HCT116 (cell line): ENCODE results near the gene ADGRV1. TPM values are rescaled to one million over a fixed set of nuclear protein-coding genes. Genes with fewer than 3 reads are reported as not detected.

Experiments
- ATAC-seq: fragments of 200-7000 bp; cut with Tn5 transposase; 2 replicates; pipeline ENCODE4 v1.9.1; 2020; ENCODE audit warnings: mild to moderate bottlenecking, moderate library complexity
- BruUV-seq: library from RNA; stranded (reverse); fragments of 400-500 nt; replicated peaks from 2 replicates; lab custom pipeline; 2021; lab: Mats Ljungman, UMichigan
- CTCF ChIA-PET: fragments of 300-600 bp; sonication (Branson Sonifier 250); formaldehyde crosslinking; loops from one replicate; lab custom pipeline; 2021; ENCODE audit warnings: antibody characterized with exemption; lab: Charles Lee
- POLR2A ChIA-PET: fragments of 300-600, 350-600 bp; sonication (Branson Sonifier 250); formaldehyde crosslinking; loops from one replicate; lab custom pipeline; 2021; ENCODE audit warnings: antibody characterized with exemption; lab: Charles Lee
- RAD21 ChIA-PET, 2 experiments: fragments of 300-600 bp; sonication (Branson Sonifier 250); formaldehyde crosslinking; loops; one replicate each; lab custom pipeline; 2023; ENCODE audit warnings: low total read pairs in 2 of 2; ENCODE audit not compliant: uncharacterized antibody in 2 of 2, unreplicated experiment in 2 of 2, low non-redundant PET in 1 of 2; lab: Charles Lee
- DNase-seq: peaks from one replicate; pipeline ENCODE4 v3.0.0-alpha.2; 2010; ENCODE audit warnings: low read depth, low spot score
- H2AFZ ChIP-seq: fragments of 200-600 bp; shearing (Covaris generic), sonication (generic); 2 replicates; pipeline ENCODE4 v1.6.1; 2017; ENCODE audit warnings: low read depth, mixed run types, mixed read lengths, antibody characterized with exemption, low read length; ENCODE audit not compliant: poor library complexity, severe bottlenecking
- H3K27ac ChIP-seq: 2 replicates; pipeline ENCODE4 v1.5.1; 2012; ENCODE audit warnings: low read depth, low read length
- H3K27me3 ChIP-seq: fragments of 200-600 bp; sonication (generic); 2 replicates; pipeline ENCODE4 v1.6.1; 2016; ENCODE audit warnings: mixed run types, low read length, mixed read lengths; ENCODE audit not compliant: insufficient read depth
- H3K36me3 ChIP-seq, 2 experiments: fragments of 200-500 bp in 1 of 2; fragments of 200-600 bp in 1 of 2; sonication (Bioruptor generic) in 1 of 2; sonication (generic) in 1 of 2; 2 replicates each; pipeline versions ENCODE4 v1.5.1 to v1.6.1; 2014 to 2016; ENCODE audit warnings: low read length in 2 of 2, inconsistent platforms in 1 of 2, mixed read lengths in 1 of 2, mixed run types in 1 of 2; ENCODE audit not compliant: insufficient read depth in 2 of 2, control insufficient read depth in 1 of 2
- H3K4me1 ChIP-seq, 2 experiments: fragments of 200-600 bp in 1 of 2; sonication (generic) in 1 of 2; 2 replicates each; pipeline versions ENCODE4 v1.5.1 to v1.6.1; 2012 to 2017; ENCODE audit warnings: low read length in 2 of 2, inconsistent platforms in 1 of 2, mild to moderate bottlenecking in 1 of 2, mixed read lengths in 1 of 2, mixed run types in 1 of 2, moderate library complexity in 1 of 2; ENCODE audit not compliant: insufficient read depth in 2 of 2, control insufficient read depth in 1 of 2
- H3K4me2 ChIP-seq: fragments of 200-600 bp; sonication (generic); 2 replicates; pipeline ENCODE4 v1.6.1; 2017; ENCODE audit warnings: mixed run types, low read length, mixed read lengths
- H3K4me3 ChIP-seq, 2 experiments: fragments of 200-600 bp in 1 of 2; sonication (generic) in 1 of 2; replicated peaks in 1 of 2; 2 replicates each; pipeline ENCODE4 v1.5.1; 2011 to 2016; ENCODE audit warnings: low read length in 2 of 2, control low read depth in 1 of 2, low read depth in 1 of 2, mild to moderate bottlenecking in 1 of 2, mixed read lengths in 1 of 2, mixed run types in 1 of 2
- H3K79me2 ChIP-seq: fragments of 200-600 bp; sonication (generic); 2 replicates; pipeline ENCODE4 v1.6.1; 2017; ENCODE audit warnings: mild to moderate bottlenecking, mixed run types, low read length, moderate library complexity, mixed read lengths; ENCODE audit not compliant: insufficient read depth
- H3K9ac ChIP-seq: fragments of 200-600 bp; sonication (generic); 2 replicates; pipeline ENCODE4 v1.6.1; 2016; ENCODE audit warnings: low read length, mixed read lengths
- H3K9me2 ChIP-seq: fragments of 200-600 bp; sonication (generic), shearing (Covaris generic); 2 replicates; pipeline ENCODE4 v1.6.1; 2017; ENCODE audit warnings: mixed run types, mild to moderate bottlenecking, moderate library complexity; ENCODE audit not compliant: insufficient read depth
- H3K9me3 ChIP-seq, 2 experiments: fragments of 200-500 bp in 1 of 2; fragments of 200-600 bp in 1 of 2; sonication (Bioruptor generic) in 1 of 2; sonication (generic) in 1 of 2; 2 replicates each; pipeline ENCODE4 v1.6.1; 2014 to 2017; ENCODE audit warnings: low read length in 2 of 2, mixed read lengths in 2 of 2, inconsistent platforms in 1 of 2, low read depth in 1 of 2, mild to moderate bottlenecking in 1 of 2, mixed run types in 1 of 2, moderate library complexity in 1 of 2; ENCODE audit not compliant: control insufficient read depth in 1 of 2, insufficient read depth in 1 of 2
- H4K20me1 ChIP-seq: fragments of 200-600 bp; sonication (generic), shearing (Covaris generic); 2 replicates; pipeline ENCODE4 v1.6.1; 2017; ENCODE audit warnings: mixed run types, mild to moderate bottlenecking, moderate library complexity; ENCODE audit not compliant: insufficient read depth
- ATF3 ChIP-seq: IDR thresholded peaks from 2 replicates; pipeline ENCODE4 v1.6.1; 2012
- CBX3 ChIP-seq: IDR thresholded peaks from 2 replicates; pipeline ENCODE4 v1.6.1; 2012; ENCODE audit warnings: low read depth
- EZH2phosphoT487 ChIP-seq: fragments of 200-600 bp; IDR thresholded peaks from 2 replicates; pipeline ENCODE4 v1.6.1; 2018; ENCODE audit warnings: antibody characterized with exemption, borderline replicate concordance
- FOSL1 ChIP-seq: IDR thresholded peaks from 2 replicates; pipeline ENCODE4 v1.6.1; 2012; ENCODE audit warnings: low read depth
- JUND ChIP-seq: IDR thresholded peaks from 2 replicates; pipeline ENCODE4 v1.6.1; 2012
- POLR2A ChIP-seq: IDR thresholded peaks from 2 replicates; pipeline ENCODE4 v1.7.0; 2011; ENCODE audit warnings: borderline replicate concordance; ENCODE audit not compliant: insufficient read depth, insufficient read length; ENCODE audit errors: extremely low read depth
- POLR2AphosphoS5 ChIP-seq: IDR thresholded peaks from 2 replicates; pipeline ENCODE4 v1.6.1; 2011; ENCODE audit warnings: mild to moderate bottlenecking, low read depth, low read length, moderate library complexity
- RAD21 ChIP-seq: IDR thresholded peaks from 2 replicates; pipeline ENCODE4 v1.6.1; 2012; ENCODE audit warnings: low read depth, mild to moderate bottlenecking
- YY1 ChIP-seq: IDR thresholded peaks from 2 replicates; pipeline ENCODE4 v1.6.1; 2011; ENCODE audit warnings: low read length, low read depth, moderate library complexity, mild to moderate bottlenecking; ENCODE audit not compliant: insufficient replicate concordance; ENCODE audit errors: extremely low read depth
- ZNF274 ChIP-seq: fragments of 200-500 bp; sonication (Bioruptor generic); IDR thresholded peaks from 2 replicates; pipeline ENCODE4 v1.6.1; 2014; ENCODE audit warnings: mild to moderate bottlenecking, low read depth, low read length, inconsistent platforms
- intact Hi-C: fragments of 100-400 bp; cut with micrococcal nuclease; formaldehyde crosslinking; loops from 2 replicates; pipeline ENCODE4 v1.10.0; 2022
- total RNA-seq: library from RNA; stranded (reverse); gene quantifications from one replicate; pipeline ENCODE4 v1.2.1, GENCODE V29; 2021; ENCODE audit not compliant: unreplicated experiment
- TF ChIP-seq, protein P1 (sequence below), 3 experiments: fragments of 200-600 bp in 1 of 3; sonication (generic) in 1 of 3; IDR thresholded peaks in 2 of 3; conservative IDR thresholded peaks in 1 of 3; 2 replicates each; pipeline ENCODE4 v1.5.1; 2012 to 2017; ENCODE audit warnings: low read depth in 2 of 3, low read length in 2 of 3, antibody characterized with exemption in 1 of 3, borderline replicate concordance in 1 of 3, control low read depth in 1 of 3, mild to moderate bottlenecking in 1 of 3, mixed read lengths in 1 of 3, mixed run types in 1 of 3, moderate library complexity in 1 of 3; ENCODE audit not compliant: insufficient read depth in 1 of 3
- TF ChIP-seq, protein P2 (sequence below): IDR thresholded peaks from 2 replicates; pipeline ENCODE4 v1.6.1; 2012; ENCODE audit warnings: low read depth
- TF ChIP-seq, protein P3 (sequence below): IDR thresholded peaks from 2 replicates; pipeline ENCODE4 v1.6.1; 2012

Gene ADGRV1
- total RNA-seq, 1 experiment from 2014 or later = 6.0 TPM

DNA sequence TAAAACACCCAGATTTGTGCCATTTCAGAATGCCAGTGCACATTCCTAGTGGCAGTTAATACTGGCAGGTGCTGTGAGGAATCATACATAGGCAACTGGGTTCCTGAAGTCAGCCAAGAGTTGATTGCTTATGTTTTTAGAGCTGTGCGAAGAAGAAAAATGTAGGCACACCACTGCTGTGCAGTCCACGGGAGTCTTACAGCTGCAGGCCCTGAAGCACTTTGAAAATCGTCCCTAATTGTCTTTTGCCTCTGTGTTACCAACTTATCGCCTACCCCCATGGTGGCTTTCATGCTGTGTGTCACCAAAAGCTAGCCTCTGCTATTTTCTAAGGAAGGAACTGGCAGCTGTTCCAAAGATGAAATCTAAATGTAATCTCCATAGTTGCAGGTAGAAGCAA lies 560.6 kb downstream of the ADGRV1 start:
- no peak overlapping the region for H3K27ac ChIP-seq
- RAD21 ChIA-PET = no interaction called here
- no peaks in the 10 kb centered on the region for H3K9me2 ChIP-seq
- no peaks in the 10 kb centered on the region for H3K79me2 ChIP-seq
- no peaks in the 10 kb centered on the region for H3K9me3 ChIP-seq
- POLR2A ChIA-PET = no interaction called here
- H3K27me3 ChIP-seq = no peaks in the 10 kb centered on the region
- ATAC-seq (no peak), DNase-seq (no peak)
- TF ChIP-seq ATF3 = no peak
- TF ChIP-seq, protein P1, sequence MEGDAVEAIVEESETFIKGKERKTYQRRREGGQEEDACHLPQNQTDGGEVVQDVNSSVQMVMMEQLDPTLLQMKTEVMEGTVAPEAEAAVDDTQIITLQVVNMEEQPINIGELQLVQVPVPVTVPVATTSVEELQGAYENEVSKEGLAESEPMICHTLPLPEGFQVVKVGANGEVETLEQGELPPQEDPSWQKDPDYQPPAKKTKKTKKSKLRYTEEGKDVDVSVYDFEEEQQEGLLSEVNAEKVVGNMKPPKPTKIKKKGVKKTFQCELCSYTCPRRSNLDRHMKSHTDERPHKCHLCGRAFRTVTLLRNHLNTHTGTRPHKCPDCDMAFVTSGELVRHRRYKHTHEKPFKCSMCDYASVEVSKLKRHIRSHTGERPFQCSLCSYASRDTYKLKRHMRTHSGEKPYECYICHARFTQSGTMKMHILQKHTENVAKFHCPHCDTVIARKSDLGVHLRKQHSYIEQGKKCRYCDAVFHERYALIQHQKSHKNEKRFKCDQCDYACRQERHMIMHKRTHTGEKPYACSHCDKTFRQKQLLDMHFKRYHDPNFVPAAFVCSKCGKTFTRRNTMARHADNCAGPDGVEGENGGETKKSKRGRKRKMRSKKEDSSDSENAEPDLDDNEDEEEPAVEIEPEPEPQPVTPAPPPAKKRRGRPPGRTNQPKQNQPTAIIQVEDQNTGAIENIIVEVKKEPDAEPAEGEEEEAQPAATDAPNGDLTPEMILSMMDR (IDR thresholded peaks at IDR 0.05 in 2 of 3, conservative IDR thresholded peaks at IDR 0.05 in 1 of 3; ENCODE audit: borderline replicate concordance in 1 of 3, insufficient read depth in 1 of 3, low read depth in 2 of 3, low read length in 2 of 3) = no peak
- H3K9ac ChIP-seq = no peak overlapping the region
- H3K4me3 ChIP-seq = no peak overlapping the region
- intact Hi-C loops = no loop called here
- H2AFZ ChIP-seq = no peak overlapping the region
- H4K20me1 ChIP-seq = no peaks in the 10 kb centered on the region
- H3K36me3 ChIP-seq = no peaks in the 10 kb centered on the region
- BruUV-seq = no TSS peak
- H3K4me2 ChIP-seq = no peak overlapping the region
- CTCF ChIA-PET = no interaction called here
- no peaks in the 10 kb centered on the region for H3K4me1 ChIP-seq

- ChIA-PET CTCF (no interaction called here), POLR2A (no interaction called here)
These were observed 561.6 kb downstream of the ADGRV1 start for GRCh38 chr5:91119981-91120850.

More at GRCh38 chr5:91119981-91120850, 561.6 kb downstream of the ADGRV1 start:
- Histone ChIP-seq H3K79me2 (no peaks in the 10 kb centered on the region), H3K27ac (no peak overlapping the region), H3K4me3 (no peak overlapping the region), H3K4me2 (no peak overlapping the region), H3K36me3 (no peaks in the 10 kb centered on the region), H2AFZ (no peak overlapping the region), H4K20me1 (no peaks in the 10 kb centered on the region), H3K4me1 (no peaks in the 10 kb centered on the region), H3K9me2 (no peaks in the 10 kb centered on the region), H3K9ac (no peak overlapping the region), H3K27me3 (no peaks in the 10 kb centered on the region), H3K9me3 (no peaks in the 10 kb centered on the region)
- no peak for DNase-seq
- TF ChIP-seq EZH2phosphoT487 (no peak), ZNF274 (no peak), POLR2AphosphoS5 (no peak), CBX3 (no peak), YY1 (no peak), JUND (no peak), POLR2A (no peak), RAD21 (no peak), FOSL1 (no peak)
- TF ChIP-seq, protein P2, sequence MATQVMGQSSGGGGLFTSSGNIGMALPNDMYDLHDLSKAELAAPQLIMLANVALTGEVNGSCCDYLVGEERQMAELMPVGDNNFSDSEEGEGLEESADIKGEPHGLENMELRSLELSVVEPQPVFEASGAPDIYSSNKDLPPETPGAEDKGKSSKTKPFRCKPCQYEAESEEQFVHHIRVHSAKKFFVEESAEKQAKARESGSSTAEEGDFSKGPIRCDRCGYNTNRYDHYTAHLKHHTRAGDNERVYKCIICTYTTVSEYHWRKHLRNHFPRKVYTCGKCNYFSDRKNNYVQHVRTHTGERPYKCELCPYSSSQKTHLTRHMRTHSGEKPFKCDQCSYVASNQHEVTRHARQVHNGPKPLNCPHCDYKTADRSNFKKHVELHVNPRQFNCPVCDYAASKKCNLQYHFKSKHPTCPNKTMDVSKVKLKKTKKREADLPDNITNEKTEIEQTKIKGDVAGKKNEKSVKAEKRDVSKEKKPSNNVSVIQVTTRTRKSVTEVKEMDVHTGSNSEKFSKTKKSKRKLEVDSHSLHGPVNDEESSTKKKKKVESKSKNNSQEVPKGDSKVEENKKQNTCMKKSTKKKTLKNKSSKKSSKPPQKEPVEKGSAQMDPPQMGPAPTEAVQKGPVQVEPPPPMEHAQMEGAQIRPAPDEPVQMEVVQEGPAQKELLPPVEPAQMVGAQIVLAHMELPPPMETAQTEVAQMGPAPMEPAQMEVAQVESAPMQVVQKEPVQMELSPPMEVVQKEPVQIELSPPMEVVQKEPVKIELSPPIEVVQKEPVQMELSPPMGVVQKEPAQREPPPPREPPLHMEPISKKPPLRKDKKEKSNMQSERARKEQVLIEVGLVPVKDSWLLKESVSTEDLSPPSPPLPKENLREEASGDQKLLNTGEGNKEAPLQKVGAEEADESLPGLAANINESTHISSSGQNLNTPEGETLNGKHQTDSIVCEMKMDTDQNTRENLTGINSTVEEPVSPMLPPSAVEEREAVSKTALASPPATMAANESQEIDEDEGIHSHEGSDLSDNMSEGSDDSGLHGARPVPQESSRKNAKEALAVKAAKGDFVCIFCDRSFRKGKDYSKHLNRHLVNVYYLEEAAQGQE = no peak
- TF ChIP-seq, protein P3, sequence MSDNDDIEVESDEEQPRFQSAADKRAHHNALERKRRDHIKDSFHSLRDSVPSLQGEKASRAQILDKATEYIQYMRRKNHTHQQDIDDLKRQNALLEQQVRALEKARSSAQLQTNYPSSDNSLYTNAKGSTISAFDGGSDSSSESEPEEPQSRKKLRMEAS = no peak
- no peak for ATAC-seq
- no TSS peak for BruUV-seq
- intact Hi-C loops = no loop called here
- RAD21 ChIA-PET = no interaction called here
